ENCODE data around the gene SLC12A3. TPM values are rescaled to one million over a fixed set of nuclear protein-coding genes. Genes with fewer than 3 reads are reported as not detected.

Gene SLC12A3
- total RNA-seq, 1 experiment from 2014 or later: 0.11 TPM

GRCh38 chr16:56943761-56944375 lies 78.9 kb downstream of the SLC12A3 start:
- DNase-seq (ENCODE audit: low read depth): no peak

DNA sequence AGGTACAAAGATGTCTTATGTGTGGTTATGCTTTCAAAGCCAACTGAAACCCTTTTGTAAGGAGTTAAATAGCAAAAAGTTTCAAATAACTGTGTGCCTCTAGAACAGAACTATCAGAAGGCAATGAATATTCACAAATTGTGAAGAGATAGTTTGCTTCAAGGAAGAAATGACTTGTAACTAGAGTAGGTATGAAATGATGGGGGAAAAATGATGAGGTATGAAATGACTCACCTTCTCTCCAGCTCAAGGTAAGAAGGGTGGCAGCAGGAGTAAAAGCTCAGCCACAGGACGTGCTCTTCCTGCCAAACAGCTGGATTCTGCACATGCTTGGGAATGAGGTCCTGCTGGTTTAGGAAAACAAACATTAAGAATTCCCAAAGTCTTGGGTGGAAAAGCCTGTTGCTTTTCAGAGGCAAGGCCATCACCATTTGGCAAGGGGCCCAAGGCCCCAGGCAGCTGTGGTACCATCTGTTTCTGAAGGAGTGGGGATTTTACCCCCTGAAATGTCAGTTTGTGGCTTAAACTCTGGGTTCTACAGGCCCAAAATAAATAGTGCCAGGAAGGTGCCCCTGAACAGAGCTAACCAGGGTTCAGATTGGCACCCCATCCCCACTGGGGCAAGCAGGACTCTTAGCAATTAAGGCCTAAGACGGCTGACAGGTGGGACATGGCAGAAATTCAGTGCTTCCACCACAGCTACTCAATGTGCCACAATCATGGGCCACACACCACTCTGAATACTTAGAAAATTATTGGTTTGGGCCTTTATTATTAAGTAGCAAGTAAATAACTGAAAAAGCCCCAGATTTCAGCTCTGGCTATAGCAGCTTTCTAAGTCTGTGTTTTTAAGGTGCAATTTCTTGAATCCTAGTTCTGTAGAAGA lies 80.2 kb downstream of the SLC12A3 start:
- DNase-seq (ENCODE audit: low read depth): peak; percentile 85

DNA sequence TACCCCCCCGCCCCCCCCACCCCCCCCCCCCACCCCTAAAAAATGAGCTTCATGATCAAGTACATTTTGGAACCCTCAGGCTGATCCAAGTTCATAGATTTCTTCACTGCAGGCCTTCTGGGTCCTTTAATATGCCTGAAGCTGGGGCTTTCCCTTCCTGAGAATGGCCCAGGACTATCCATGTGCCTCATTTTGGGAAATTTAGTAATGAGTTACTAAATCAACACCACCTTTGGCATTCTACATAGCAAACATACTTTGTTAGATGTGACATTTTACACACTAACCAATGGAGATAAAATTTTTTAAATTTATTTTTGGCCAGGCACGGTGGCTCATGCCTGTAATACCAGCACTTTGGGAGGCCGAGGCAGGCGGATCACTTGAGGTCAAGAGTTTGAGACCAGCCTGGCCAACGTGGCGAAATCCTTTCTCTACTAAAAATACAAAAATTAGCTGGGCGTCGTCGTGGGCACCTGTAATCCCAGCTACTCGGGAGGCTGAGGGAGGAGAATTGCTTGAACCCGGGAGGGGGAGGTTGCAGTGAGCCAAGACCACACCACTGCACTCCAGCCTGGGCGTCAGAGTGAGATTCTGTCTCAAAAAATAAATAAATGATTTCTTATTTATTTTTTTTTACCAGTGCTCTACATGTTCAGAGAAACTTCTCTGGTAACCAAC lies 81.0 kb downstream of the SLC12A3 start:
- DNase-seq (ENCODE audit: low read depth): no peak

DNA sequence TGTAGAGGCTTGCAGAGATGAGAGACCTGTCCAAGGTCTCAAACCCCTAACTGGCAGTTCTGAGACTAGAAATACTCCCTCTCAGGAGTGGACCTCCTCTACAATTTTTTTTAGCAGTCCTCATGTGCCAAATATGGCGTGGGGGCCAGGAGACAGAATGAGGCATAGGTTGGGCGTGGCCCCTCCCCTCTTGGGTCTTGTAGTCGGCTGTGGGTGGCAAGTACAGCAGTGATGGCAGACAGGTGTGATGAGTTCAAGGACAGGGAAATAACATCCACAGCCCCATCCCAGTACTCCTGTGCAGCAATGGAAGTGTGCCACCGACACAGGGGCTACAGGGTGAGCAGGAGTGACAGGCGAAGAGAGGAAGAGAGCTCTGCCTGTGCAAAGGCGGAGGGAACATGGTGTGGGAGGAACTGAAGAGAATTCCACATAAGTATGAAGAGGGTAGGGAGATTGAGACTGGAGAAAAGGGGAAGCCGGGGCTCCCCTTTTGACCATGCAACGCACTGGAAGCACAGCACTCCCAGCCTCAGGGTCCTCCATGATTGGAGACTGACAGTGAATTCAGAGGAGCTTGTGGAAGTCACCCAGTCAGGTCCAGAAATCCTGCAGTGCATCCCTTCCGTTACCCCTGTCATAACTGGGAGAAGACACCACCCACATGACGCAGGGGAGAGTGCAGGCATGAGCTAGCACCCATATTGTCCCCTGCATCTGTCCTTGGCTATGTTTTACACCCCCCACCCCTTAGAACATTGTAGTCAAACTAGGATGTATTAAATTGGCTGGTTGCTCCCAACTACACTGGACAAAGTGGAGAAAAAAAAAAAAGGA lies 82.0 kb downstream of the SLC12A3 start:
- DNase-seq (ENCODE audit: low read depth): no peak

DNA sequence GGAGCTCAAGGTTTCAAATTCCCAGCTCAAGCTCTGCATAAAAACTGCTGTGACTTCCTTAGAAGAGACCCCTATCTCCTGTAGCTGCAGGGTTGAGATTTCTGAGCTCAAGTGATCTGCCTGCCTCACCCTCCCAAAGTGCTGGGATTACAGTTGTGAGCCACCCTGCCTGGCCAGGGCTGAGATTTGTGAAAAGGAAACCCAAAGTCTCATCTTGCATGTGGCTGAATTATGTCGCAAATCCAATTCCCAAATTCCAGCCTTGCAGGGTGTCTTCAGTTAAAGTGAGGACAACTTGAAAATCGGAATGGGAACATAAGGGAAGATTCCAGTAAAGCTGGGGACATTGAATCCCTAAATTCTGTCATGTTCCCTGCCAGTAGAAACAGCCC lies 82.6 kb downstream of the SLC12A3 start:
- no peak for DNase-seq (ENCODE audit: low read depth)

- no peak for DNase-seq (ENCODE audit: low read depth)
Measured at GRCh38 chr16:56948234-56948633, 83.2 kb downstream of the SLC12A3 start.

DNA sequence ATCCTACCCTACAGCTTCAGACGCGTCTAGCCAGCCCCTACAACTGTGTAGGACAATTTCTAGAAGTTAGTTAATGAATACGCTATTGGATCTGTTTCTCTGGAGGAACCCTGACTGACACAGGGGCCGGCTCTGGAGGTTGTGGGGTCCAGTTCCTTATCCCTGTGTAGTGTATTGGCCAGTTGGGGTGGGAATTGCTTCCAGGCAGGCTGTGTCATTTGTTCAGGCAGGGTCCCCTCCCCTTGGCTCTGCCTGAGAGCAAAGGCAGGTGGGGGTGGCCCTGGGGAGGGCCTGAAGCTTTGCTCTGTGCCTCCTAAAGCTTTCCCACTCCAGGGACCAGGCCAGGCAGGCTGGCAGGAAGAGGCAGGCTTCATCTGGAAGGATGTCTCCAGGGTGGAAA lies 85.0 kb downstream of the SLC12A3 start:
- DNase-seq (ENCODE audit: low read depth): no peak

DNA sequence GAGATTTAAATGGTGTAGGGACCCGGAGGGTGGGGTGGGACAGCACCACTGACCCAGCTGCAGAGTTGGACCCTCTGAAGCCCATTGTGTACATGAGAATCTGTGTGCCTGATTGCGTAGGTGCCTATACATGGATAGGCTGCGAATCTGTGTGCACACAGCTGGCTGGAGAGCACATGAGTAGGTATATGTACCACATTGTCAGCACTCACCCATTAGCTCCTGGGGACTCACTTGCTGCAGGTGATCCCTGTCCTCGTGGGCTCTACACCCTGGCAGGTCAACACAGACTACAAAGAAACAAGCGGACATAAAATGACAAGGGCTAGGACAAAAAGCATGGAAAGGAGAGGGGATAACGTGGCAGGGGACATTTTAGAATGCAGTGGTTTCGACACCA lies 85.4 kb downstream of the SLC12A3 start:
- DNase-seq (ENCODE audit: low read depth): no peak

GRCh38 chr16:56950881-56951771 lies 86.1 kb downstream of the SLC12A3 start:
- peak; percentile 58 for DNase-seq (ENCODE audit: low read depth)

- no peak for DNase-seq (ENCODE audit: low read depth)
Measured at GRCh38 chr16:56953006-56953405, 88.0 kb downstream of the SLC12A3 start.

DNA sequence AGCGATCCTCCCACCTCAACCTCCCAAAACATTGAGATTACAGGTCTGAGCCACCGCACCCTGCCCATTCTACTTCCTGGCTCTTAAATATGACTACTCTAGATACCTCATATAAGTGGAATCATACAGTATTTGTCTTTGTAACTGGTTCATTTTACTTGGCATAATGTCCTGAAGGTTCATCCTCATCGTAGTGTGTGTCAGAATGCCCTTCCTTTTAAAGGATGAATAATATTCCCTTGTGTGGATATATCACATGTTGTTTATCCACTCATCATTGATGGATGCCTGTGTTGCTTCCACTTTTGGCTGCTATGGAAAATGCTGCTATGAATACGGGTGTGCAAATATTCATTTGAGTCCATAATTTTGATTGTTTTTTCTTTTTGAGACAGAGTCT lies 91.1 kb downstream of the SLC12A3 start:
- DNase-seq (ENCODE audit: low read depth): no peak

- DNase-seq (ENCODE audit: low read depth): no peak
Measured at GRCh38 chr16:56956756-56957155, 91.7 kb downstream of the SLC12A3 start.

- DNase-seq (ENCODE audit: low read depth): no peak
Measured at GRCh38 chr16:56960681-56961281, 95.8 kb downstream of the SLC12A3 start.

- DNase-seq (ENCODE audit: low read depth): no peak
Measured at GRCh38 chr16:56961386-56961785, 96.4 kb downstream of the SLC12A3 start.

- DNase-seq (ENCODE audit: low read depth): no peak
Measured at GRCh38 chr16:56961851-56962281, 96.9 kb downstream of the SLC12A3 start, which contains the start of gene CETP. Gene CETP, plus strand, starts transcription at chr16:56961950. Its CDS starts 30 bp downstream, at chr16:56961980.

- peak; percentile 95 for DNase-seq (ENCODE audit: low read depth)
Measured at GRCh38 chr16:56964243-56965148, 99.5 kb downstream of the SLC12A3 start.
